NCI-H524 (cell line): Measurements from ENCODE around the gene AFAP1L2.

Source experiments
- DNase-seq, 2 experiments: peaks; one replicate each; lab custom pipeline; 2025; lab: John Stamatoyannopoulos, UW

Gene AFAP1L2, protein sequence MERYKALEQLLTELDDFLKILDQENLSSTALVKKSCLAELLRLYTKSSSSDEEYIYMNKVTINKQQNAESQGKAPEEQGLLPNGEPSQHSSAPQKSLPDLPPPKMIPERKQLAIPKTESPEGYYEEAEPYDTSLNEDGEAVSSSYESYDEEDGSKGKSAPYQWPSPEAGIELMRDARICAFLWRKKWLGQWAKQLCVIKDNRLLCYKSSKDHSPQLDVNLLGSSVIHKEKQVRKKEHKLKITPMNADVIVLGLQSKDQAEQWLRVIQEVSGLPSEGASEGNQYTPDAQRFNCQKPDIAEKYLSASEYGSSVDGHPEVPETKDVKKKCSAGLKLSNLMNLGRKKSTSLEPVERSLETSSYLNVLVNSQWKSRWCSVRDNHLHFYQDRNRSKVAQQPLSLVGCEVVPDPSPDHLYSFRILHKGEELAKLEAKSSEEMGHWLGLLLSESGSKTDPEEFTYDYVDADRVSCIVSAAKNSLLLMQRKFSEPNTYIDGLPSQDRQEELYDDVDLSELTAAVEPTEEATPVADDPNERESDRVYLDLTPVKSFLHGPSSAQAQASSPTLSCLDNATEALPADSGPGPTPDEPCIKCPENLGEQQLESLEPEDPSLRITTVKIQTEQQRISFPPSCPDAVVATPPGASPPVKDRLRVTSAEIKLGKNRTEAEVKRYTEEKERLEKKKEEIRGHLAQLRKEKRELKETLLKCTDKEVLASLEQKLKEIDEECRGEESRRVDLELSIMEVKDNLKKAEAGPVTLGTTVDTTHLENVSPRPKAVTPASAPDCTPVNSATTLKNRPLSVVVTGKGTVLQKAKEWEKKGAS

GRCh38 chr10:114404171-114405010 lies at the start of gene AFAP1L2:
Gene AFAP1L2, minus strand, starts transcription at chr10:114404502. Its CDS starts 47 bp downstream, at chr10:114404455.
- no peak for DNase-seq

GRCh38 chr10:114453576-114453975 lies 49.3 kb upstream of the AFAP1L2 start:
- no peak for DNase-seq

- DNase-seq = no peak
Measured at GRCh38 chr10:114448897-114449296, 44.6 kb upstream of the AFAP1L2 start.

GRCh38 chr10:114445332-114445731 lies 41.0 kb upstream of the AFAP1L2 start:
- DNase-seq = no peak

DNA sequence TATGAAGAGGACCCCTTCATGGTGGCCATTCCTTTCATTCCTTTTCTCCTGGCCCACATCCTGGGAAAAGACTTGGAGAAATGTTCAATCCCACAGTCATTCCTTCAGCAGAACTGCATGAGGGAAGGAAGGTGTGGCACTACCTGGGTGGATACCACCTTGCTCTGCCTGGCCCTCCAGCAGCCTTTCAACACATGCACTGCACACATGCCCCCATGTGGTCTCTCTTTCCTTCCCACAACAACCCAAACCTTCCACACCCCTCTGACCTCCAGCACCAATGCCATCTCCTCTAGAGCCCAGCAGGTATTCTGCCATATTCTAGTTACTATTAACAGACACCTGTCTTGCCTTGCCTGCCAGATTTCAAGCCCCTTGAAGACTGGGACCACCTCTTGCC lies 40.5 kb upstream of the AFAP1L2 start:
- no peak for DNase-seq

DNA sequence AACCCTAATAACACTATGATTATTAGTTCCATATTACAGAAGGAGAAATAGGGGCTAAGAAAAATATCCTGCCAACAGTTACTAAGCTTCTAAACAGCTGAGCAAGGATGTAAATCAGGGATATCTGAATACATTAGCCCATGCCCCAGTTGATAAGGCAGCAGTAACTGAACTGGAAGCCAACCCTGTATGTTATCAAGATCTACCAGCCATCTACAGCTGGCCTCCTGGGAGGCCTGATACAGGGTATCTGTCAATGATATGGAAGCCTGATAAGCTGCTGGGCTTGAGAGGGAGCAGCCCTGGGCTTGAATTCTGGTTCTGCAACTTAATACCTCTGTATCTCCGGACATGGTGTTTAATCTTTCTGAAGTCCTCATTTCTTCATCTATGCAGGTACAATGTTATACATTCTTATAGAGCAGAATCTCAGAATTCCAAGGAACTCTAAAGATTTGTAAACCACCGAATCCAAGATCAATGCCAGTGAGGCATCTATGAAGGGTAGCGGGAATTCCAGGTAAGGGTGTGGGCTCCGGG lies 37.9 kb upstream of the AFAP1L2 start:
- no peak for DNase-seq

DNA sequence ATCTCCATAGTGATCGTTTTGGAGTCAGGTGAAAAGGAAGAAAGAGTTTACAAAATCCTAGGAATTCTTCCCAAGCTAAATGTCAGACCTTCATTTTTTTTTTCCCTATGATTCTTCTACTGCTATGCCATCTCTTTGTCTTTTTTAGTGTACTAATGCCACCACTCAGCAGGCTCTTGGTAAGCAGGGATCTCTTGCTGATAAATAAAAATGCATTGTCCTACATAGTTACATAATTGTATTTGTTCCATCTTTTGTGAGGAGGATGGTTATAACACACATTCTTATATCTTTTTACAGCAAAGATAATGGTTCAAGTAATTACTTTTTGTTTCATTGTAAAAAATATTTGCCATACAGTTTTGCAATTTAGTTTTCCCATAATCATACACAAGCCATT lies 36.8 kb upstream of the AFAP1L2 start:
- DNase-seq = no peak

DNA sequence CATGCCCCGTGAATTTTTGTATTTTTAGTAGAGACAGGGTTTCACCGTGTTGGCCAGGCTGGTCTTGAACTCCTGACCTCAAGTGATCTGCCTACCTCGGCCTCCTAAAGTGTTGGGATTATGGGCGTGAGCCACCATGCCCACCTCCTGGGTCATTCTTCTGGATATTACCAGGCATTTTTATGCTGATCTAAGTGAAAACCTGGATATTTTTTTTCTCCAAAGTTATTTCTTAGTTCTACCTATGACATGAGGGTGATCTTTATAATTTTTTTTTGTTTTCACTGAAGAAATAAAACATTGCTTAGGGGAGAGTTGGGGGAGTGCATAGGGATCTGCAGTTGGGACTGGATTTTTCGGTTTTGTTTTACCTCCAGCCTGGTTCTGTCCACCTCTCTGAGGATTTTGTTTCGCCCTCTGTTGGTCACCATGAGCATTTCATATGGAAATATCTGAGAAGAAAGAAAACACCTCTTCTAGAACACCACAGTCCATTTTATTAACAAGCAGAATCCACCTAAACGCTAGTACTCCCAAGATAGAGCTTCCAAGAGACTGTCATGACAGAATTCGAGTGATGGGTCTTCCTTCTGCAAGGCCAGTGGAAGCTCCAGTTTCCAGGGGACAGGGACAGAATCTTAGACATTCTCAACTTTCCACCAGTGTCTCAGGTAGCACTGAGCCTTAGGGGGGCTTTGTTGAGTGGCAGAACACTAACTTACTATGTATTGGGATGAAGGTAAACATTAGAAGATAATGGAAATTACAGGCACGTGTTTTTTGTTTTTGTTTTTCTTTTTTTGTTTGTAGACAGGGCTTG lies 33.4 kb upstream of the AFAP1L2 start:
- DNase-seq = no peak

- no peak for DNase-seq
Measured at GRCh38 chr10:114436941-114437340, 32.6 kb upstream of the AFAP1L2 start.

GRCh38 chr10:114432566-114433093 lies 28.3 kb upstream of the AFAP1L2 start:
- no peak for DNase-seq

DNA sequence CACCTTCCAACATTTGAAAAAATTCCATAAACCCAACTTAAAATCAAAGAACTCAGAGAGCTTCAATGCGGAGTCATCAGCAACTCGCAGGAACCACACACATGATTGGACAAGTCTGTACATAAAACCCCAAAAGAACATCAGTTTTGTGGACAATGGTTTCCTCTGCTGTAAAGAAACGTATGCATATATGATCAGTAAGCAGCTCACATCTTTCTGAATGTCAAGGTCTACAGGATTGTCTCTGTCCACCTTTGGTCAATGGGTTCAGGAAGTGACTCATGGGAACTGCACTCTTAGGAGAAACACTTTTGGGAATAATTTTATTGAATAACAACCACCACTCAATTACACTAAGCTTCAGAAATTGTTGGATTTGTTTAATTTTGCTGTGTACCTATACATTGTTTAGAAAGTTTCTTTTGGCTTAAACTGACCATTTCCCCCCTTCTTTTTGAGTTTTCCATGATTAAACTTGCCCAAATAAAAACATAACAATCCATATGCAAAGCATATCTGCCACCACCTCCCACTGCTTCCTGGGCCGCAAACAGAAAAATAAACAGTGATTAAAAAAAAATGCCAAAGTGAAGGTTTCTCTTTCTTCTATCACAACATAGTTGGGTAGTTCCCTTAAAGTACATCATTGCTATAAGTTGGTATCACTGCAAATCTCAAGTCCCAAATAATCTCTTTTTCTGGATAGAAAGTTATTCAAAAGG lies 27.3 kb upstream of the AFAP1L2 start:
- no peak for DNase-seq

GRCh38 chr10:114430688-114431413 lies 26.5 kb upstream of the AFAP1L2 start:
- DNase-seq = no peak

DNA sequence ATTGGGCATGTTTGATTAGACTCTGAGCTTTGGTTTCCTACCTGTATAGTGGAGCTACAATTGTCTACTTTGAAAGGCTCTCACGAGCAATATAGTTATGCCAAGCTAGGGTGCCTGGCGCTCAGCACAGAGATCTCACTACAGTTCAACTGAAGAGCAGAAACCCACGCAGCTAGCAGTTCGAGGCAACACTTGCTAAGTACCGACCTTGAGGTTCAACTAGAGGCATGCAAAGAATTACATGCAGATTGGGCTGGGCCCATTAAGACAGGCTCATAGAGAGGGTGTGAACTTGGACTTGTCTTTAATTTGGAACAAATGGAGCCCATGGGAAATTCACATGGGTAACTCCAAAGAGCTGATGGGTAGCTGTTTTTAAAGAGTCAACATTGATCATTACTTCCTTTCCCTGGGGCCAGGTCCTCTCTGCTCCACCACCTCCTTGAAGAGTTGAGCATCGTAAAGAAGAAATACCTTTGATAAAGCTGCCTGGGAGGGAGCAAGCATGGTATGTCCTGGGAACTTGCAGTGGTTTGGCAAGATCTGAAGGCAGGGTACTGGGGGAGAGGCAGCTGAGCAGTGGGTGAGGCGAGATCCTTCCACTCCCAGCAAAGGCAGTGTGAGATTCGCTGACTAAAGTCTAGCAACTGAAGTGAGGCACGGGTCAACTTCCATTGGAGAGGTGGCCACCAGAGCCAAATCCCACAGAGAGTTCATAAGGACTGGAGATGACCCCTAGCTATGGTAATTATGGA lies 25.5 kb upstream of the AFAP1L2 start:
- no peak for DNase-seq

DNA sequence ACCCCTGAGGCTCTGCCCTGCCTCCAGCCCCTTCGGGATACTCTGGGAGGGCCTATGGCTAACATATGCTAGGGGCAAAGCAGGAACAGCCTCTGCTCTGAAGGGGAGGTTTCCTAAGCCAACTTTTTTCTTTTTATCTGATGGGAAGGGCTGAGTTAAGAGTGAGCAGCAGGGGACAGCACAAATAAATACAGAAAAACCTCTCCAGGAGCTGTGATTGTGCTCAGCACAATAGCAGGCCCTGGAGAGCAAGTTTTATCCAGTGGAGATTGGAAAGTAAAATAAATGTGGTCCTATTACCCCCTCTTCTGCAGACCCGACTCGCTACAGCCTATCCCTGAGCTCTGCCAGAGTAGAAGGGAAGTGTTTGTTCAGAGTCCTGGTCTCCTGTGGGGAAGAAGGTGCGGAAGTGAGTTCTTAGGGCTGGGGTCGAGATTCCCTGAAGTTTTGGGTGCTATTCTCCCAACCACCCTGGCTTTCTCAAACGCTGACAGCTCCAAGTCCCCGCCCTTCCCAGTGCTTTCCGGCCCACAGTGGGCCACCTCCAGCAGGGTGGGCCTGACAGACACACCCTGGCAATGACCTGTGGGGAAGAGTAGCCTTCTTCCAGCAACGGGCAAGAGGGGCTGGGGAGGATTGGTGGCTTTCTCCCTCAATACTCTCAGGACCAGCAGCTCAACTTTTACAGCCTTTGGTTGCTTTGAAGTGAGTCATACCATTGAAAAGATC lies 23.0 kb upstream of the AFAP1L2 start:
- no peak for DNase-seq

GRCh38 chr10:114426476-114426875 lies 22.2 kb upstream of the AFAP1L2 start:
- no peak for DNase-seq

- no peak for DNase-seq
Measured at GRCh38 chr10:114420811-114421485, 16.6 kb upstream of the AFAP1L2 start.

- no peak for DNase-seq
Measured at GRCh38 chr10:114418109-114418508, 13.8 kb upstream of the AFAP1L2 start.
